Measurements from ENCODE around the gene SMG6.

Gene SMG6

DNA sequence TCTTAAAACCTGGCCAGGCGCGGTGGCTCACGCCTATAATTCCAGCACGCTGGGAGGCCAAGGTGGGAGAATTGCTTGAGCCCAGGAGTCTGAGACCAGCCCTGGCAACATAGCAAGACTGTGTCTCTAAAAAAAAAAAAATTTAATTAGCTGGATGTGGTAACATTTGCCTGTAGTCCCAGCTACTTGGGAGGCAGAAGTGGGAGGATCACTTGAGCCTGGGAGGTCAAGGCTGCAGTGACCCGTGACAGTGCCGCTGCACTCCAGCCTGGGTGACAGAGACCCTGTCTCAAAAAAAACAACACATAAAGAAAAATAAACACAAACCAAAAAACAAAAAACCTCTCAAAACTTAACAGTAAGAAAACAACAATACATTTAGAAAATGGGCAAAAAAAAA lies 106.3 kb downstream of the SMG6 start:
- DNase-seq: no peak

DNA sequence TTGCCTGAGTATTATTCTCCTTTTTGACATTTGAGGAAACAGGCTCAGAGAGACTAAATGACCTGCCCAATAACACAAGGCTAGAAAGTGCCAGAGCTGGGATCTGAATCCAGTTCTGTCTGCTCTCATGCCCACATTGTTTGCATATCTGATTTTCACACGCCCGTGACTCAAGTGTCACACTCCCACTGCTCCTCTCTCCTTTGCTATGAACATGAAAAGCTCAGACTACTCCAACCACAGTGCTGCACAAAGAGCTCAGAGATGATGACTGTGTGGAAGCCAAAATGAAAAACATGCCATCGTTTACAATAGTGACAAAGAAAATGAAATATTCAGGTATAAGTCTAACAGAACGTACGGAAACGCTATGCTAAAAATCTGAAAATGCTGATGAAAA lies 107.9 kb downstream of the SMG6 start:
- DNase-seq: no peak

DNA sequence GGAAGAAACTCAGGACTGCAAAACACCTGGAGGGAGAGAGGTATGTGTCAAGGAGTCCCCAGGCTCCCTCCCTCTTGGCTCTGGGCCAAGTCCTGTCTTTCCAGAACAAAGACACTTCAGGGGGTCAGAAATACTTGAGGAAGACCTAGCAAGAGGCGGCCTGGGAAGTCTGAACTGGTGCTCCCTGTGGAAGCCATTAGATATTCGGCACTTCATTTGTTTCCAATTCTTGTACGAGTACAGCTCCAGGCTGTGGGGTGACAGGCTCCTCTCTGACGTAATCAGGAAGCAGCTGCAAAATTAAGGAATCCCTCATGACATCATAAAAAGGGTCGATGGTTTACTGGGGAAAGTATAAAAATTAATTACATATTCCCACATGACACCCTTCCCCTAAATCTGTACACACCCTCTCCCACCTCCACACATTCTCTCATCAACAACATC lies 108.7 kb downstream of the SMG6 start:
- no peak for DNase-seq

DNA sequence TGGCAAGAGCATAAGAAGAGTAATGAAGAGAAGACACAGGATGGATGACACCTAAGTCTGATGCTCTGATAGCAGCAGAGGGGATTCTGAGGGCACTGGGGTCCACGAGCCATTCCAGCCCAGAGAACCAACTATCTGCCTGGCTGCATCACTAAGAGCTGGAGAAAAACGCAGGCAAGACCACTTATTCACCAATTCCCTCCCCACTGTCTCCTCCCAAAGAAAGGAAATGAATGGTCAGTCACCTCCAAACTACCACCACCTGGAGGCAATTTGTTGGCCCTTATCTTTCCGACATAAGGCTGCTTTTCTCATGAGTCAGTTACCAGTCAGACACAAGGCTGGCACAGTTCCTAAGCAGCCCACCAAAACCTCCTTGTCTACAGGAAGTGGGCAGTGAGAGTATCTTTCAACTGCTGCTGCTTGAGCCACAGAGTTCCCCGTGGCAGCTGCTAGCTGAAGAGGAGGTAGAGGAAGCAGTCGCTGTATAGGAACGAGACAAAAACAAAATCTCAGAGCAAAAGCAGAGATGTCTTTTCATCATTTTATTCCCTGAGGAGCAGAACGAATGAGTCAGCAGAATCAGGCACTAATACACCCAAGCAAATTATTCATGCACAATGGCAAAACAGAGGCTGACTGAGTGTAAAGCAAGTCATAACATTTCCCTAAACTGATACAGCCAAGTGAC lies 111.1 kb downstream of the SMG6 start:
- no peak for DNase-seq

DNA sequence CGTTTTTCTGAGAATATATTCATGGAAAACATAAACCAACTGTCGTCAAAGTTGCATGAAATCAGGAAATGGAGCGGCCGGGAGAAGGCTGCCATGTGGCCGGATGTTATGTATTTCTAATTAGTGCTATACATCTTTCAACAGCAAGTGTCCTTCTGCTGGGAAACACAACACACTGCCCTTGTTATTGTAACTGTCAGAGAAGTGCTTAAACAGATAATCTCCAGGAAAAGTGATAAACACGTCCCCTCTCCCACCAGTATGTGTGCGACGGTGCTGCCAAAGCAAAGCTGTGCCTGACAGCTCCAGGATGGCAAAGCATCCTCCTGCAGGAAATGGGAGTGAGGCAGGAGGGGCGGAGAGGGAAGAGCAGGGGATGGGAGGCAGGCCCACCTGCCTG lies 111.8 kb downstream of the SMG6 start:
- no peak for DNase-seq

DNA sequence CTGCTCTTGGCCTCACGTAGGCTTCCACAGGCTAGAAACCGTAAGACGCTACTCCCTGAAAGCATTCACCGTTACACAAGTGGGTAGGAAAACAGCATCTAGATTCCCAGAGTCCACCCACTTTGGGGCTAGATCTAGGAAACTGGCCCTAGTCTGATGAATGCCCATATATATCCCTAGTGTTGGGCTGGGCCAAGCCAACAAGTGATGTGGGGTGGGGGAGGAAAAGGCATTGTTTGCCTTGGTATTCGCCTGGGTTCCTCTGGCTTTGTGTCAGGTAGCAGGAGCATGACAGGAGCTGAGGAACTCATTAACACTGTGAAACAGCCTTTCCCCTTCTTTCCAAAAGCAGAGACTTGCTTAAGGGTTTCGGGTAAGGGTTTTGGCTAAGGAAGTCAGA lies 112.4 kb downstream of the SMG6 start:
- DNase-seq: no peak

DNA sequence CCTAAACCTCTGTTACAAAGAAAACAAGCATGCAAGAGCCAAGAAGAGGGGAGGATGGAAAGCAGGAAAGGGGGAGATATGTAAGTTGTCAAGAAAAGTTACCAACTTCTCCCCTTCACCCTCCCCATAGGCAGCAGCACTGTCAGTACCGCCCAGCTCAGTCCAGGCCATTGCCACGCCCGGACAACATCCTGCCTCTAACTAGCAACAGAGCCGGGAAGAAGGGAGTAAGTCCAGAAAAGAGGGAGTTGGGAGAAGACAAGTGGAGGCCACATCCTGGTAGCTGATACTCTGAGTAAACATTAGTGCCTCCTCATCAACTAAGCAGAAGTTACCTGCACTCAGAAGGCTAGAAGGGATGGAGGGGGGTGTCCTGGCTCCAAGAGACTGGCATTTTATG lies 113.6 kb downstream of the SMG6 start:
- DNase-seq: no peak

DNA sequence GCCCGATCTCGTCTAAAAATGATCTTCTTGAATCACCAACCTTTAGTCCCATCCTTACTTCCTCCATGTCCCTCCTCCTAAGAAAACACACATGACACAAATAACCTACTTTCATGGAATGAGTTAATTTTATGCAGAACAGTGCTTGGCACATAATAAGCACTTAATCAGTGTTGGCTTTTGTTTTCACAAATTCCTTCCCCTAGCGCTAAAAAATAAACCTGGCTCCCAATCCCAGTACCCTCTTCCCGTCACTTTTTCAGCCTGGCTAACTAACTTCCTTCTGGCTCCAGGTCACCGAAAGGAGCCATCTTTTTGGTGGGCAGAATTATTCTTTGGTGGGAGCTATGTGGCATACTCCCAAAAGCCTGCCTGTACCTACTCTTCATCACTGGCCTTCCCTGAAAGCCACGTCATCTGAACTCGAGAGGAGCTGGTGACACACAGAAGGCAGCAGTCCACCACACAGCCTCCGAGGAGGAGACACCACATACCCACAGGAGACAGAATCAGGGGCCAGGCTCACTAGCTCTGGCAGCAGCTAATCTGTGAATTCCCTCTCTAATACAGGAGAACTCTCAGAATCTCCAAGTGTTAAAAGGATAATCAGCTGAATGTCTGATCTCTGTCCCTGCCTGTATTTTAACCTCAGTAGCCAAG lies 114.5 kb downstream of the SMG6 start:
- DNase-seq: no peak

DNA sequence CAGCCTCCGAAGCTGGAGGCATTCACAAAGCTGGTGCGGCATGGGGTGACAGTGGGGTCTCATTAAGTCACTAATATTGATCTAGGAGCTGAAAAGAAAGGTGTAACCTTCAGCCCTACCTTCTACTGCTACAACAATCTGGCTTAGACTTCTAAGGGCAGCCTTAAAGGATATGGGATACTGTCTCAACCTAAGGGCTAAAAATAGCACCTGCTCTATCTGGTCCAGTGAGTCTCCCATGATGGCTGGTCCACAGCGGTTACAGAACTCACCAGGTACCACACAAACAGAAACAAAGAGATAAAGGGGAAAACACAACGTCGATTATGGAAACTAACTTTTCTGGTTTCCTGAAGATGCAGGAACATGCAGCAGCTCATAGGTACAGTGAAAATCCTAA lies 115.8 kb downstream of the SMG6 start:
- no peak for DNase-seq

DNA sequence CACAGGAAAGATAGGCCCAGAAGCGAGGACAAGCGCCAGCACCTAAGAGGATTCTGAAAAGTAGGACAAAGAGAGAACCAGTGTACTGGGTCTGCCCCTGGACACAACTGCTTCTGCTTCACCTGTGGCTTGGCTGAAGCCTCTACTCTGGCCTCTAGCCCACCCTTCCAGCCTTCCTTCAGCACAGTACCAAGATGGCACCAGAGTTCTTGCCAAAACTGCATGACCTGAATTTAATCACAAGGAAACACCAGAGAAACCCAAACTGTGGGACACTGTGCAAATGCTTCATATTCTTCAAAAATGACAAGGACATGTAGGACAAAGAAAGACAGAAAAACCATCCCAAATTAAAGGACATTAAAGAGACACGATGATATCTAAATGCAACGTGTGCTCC lies 116.6 kb downstream of the SMG6 start:
- DNase-seq: no peak

DNA sequence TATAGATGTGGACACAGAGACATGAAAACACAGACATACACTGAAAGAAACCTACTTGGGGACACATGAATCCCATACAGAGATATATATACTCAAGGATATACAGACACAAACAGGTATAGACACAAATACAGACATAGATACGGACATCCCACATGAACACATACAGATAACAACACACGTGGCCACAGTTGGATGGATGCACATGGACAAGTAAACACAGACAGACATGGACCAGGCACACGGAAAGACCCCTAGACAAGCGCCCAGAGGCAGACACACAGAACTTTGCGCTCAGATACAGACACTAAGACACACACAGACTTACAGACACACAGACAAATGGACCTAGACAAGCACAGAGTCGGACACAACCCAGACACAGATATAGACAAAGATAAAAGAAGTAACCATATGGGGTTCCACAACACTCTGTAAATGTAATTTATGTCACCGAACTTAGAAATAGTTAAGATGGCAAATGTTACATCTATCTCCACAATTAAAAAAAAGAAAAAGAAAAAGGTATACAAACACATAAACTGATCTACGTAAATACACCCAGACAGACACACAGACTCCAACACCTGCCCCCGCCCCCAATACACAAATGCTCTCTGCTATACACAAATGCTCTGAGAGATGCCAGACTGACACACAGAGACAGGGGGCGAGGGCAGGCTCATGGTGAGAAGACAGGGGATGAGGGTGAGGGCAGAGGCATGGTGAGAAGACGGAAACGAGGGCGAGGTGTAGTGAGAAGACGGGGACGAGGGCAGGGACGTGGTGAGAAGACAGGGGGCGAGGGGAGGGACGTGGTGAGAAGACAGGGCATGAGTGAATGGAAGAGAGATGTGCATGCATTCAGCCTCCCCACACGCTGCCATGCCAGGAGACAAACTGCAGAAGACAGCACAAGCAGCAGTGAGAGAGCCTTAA lies 118.3 kb downstream of the SMG6 start:
- no peak for DNase-seq

DNA sequence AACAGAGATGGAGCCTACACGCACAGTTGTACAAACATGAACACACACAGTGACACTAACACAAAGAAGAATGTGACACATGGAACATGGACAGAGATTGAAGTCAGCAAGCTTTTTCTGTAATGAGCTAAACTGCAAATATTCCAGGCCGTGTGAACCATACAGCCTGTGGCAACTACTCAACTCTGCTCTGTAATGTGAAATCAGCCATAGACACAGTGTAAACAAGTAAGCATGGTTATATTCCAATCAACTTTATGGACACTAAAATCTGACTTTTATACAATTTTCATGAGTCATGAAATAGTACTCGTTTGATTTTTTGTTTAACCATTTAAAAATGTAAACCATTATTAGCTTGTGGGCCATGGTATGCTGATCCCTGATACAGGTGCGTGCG lies 120.2 kb downstream of the SMG6 start:
- no peak for DNase-seq

DNA sequence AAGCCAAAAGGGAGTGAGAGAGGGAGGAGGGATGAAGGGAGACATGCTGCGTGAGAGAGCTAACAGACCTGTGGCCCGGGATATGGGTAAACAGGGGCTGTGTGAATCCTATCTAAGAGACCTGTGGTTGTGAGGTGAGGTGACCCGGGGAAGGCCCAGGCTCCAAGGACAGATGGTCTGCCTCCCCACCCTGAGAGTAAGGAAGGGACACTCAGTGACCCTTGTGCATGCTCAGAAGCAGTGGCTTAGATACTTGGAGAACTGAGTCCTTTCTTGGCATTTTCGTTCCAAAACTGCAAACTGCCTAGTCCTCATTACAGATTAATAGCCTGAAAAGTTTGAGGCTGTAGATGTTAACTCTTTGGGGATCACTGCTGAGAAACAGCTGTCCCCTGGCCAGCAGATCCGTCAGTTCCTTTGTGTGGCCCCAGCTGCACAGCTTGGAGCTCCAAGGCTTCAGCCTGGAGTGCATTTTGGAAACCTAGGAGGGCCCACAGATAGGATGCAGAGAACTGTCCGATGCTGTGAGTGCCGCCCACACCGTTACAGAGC lies 121.6 kb downstream of the SMG6 start:
- DNase-seq: no peak

DNA sequence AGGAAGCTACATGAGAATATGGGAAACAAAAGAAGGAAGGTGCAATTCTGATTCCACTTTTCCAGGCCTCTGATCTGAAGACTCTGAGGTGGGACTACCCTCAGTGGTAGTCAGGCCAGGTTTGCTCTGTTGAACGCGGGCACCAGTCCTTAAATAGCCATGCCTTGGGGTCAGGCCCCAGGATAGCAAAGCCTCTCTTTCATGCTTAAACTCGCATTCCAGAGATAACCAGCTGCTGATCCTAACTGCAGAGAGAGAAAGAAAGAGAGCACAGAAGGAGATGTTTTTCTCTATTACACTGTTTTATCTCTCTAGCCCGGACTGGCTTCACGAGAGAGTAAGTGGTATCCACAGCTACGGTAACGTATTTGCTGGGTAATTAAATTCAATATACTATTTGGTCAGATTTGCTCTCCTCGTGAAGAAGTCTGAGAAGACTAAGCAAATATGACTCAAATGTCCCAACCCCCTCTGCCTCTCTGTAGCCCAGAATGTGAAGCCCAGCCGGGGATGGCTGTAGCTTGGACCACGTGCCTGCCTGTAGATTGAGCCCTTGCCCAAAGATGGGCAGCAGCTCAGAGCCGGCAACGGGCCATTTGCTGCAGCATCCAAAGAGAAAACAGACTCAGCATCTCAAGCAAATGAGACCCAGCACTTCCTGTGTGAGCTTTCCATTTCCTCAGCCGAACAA lies 122.2 kb downstream of the SMG6 start:
- DNase-seq: no peak

DNA sequence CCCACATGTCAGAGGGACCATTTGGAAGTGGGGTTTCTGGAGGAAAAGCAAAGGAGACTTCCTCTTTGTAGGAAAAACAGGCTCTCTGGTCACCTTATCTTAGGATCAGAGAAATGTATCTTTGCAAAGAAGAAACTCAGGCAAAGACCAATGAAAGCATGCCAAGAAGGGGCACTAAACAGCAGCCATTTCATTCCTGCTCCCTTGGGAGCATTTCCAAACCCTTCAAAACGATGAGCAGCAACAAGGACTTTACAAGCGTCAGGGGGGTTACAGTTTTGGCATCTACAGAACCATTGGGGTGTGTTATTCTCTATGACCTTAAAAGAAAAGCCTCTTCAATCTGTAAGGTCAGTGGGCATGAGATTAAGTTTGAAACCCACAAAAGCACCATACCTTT lies 122.8 kb downstream of the SMG6 start:
- DNase-seq: no peak

DNA sequence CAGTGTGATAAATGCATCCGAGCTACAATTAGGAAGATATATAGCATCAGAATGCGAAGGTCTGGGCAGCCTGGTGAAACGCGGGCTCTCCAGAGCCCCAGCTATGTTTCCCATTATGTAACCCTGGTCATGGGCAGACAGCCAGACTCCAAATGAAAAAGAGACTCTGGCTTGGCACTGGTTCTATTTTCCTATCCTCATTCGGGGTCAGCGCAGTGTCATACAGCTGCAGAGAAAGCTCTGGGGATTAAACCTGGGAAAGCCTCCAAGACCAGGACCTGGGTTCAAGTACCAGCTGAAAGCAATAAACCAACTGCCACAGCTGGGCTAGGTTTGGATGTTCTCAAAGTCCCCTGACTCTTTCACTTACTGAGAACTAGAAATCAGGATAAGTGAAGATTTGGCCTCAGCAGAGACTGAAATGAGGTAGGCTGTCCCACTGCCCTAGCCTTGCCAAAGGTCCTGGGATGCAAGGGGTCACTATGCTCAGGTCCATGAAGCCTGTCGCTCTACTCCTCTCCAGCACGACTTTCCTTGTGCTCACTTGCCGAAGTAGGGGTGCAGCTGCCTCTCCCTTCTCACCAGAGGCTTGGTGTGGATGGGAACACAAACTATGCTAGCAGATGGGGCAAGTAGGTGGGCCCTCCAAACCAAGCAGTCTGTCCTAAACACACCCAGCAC lies 123.8 kb downstream of the SMG6 start:
- peak; percentile 61 for DNase-seq

DNA sequence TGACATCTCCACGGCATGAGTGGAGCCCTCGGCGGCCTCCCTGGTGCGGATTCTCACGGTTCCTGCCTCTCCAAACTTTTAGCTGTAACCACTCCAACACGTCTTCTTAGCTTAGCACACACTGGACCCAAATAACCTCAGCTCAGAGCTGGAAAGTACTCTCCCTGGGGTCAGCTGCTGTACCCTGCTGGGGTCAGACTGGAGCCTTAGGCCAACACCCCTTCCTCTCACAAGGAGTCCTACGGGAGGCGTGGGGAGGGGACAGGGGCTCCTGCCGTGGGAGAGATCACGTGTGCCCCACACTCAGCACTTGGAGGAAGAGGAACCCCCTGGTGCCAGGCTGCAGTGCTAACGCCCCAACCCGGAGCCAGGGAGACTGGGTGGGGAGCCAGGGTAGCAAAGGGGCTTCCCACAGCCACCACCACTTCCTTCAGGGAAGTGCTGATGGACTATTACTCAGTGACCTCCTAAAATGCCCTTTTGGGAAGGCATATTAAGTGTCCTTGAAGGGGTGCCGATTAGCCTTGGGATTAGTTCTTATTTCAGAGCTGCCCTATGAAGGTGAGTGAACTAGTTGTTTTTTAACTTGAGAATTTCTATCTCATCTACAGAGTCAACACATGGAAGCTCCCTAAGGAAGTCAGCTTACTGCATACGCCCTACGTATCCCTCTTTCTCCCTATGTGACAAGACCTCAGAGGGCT lies 124.6 kb downstream of the SMG6 start:
- no peak for DNase-seq

DNA sequence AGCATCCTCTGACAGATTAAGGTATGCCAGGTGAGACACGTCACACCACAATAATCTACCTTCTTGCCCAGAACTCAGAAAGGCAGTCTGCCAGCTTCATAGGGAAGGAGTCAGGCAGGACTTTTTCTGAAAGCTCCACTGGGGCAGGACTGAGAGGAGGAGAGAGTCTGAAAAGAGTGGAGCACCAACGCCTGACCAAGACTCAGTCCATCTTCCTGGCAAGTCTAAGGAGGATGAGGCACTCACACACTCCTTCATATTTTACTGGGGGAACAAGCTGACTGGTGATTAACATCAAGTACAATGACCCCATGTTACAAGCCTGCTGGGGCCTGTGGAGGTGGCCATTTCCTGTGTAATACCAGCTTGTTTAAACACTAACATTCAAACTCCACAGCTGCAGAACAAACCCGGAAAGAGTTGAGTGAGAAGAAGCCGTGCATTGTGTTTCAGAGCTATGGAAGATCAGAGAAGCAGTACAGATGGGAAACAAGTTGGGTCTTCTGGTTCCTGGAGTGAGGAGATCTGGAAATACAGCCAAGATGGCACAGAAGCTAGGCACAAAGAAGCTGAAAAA lies 126.3 kb downstream of the SMG6 start:
- no peak for DNase-seq

DNA sequence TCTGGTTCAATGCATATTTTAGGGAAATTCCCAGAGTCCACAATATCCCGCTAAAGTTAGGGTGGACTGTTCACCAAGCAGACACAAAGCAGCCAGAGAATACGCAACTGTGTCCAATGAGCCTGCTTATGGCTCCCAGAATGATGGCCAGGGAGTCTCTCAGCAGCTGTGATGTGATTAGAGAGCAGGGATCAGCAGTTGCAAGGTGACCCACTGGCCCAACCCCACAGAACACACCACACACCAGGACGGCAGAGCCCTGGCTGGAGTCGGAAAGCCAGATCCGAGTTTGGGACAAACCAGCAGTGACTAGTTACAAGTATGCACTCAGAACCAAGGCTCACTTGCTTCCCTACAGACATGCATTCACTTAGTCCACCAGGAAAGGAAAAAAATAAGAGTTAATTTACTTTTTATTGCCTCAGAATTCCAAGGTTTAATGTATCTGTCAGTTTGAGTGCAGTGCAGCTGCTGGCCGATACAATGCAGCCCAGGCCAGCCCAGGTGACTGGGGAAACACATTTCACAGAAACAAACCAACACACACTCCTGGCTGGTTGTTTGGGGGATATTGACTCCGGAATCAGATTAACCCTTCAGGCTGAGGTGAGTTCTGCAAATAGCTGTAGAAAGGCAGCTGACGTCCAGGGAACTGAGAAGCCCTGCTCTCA lies 127.0 kb downstream of the SMG6 start:
- DNase-seq: no peak

DNA sequence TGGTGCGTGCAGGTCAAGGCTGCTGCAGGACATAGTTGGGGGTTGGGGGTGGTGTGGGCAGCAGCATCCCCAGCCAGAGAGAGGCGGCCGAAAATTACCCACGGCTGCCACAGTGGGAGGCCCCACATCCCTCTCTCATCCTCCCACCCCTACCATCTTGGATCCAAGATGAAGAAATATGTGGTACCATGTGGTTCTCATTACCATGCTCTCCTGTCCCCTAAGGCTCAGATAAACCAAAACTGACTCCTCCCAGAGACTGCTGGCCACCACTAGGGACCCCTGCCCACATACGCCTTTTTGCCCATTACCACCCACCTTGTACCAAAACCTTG lies 128.3 kb downstream of the SMG6 start:
- no peak for DNase-seq

All from DMS 273 treated with DMSO at 0.1 percent for 48 hours (cell line).